COLO829 (cell line): ENCODE results near the gene TNFAIP3.

ENCODE experiments used
- DNase-seq: peaks from one replicate; pipeline ENCODE4 v3.0.0; 2012; ENCODE audit warnings: low spot score

TNFAIP3 gene

GRCh38 chr6:137845460-137845859, 21.6 kb upstream of the TNFAIP3 start:
- no peak for DNase-seq

GRCh38 chr6:137846274-137846673, 20.8 kb upstream of the TNFAIP3 start:
- no peak for DNase-seq

- DNase-seq: no peak
Observed at GRCh38 chr6:137846772-137847313, 20.2 kb upstream of the TNFAIP3 start.

GRCh38 chr6:137847748-137848147, 19.3 kb upstream of the TNFAIP3 start:
- DNase-seq: no peak

GRCh38 chr6:137848672-137849071, 18.4 kb upstream of the TNFAIP3 start:
- no peak for DNase-seq

GRCh38 chr6:137849181-137849980, 17.7 kb upstream of the TNFAIP3 start:
- no peak for DNase-seq

- DNase-seq: no peak
Observed at GRCh38 chr6:137849981-137850714, 16.9 kb upstream of the TNFAIP3 start.

- DNase-seq: no peak
Observed at GRCh38 chr6:137850816-137851602, 16.1 kb upstream of the TNFAIP3 start.

GRCh38 chr6:137851669-137852068, 15.4 kb upstream of the TNFAIP3 start:
- no peak for DNase-seq

GRCh38 chr6:137852346-137852745, 14.7 kb upstream of the TNFAIP3 start:
- peak; percentile 51 for DNase-seq

GRCh38 chr6:137852811-137853210, 14.2 kb upstream of the TNFAIP3 start:
- DNase-seq: no peak

- DNase-seq: no peak
Observed at GRCh38 chr6:137853569-137854213, 13.4 kb upstream of the TNFAIP3 start.

- DNase-seq: no peak
Observed at GRCh38 chr6:137856138-137856898, 10.7 kb upstream of the TNFAIP3 start.

- DNase-seq: no peak
Observed at GRCh38 chr6:137859025-137859424, 8.0 kb upstream of the TNFAIP3 start.

- DNase-seq: no peak
Observed at GRCh38 chr6:137860394-137861005, 6.6 kb upstream of the TNFAIP3 start.

GRCh38 chr6:137861550-137862337, 5.3 kb upstream of the TNFAIP3 start:
- no peak for DNase-seq

GRCh38 chr6:137862419-137863090, 4.5 kb upstream of the TNFAIP3 start:
- no peak for DNase-seq

- DNase-seq: no peak
Observed at GRCh38 chr6:137863091-137863797, 3.8 kb upstream of the TNFAIP3 start.
